ENCODE results near the gene ENO2.

DNA sequence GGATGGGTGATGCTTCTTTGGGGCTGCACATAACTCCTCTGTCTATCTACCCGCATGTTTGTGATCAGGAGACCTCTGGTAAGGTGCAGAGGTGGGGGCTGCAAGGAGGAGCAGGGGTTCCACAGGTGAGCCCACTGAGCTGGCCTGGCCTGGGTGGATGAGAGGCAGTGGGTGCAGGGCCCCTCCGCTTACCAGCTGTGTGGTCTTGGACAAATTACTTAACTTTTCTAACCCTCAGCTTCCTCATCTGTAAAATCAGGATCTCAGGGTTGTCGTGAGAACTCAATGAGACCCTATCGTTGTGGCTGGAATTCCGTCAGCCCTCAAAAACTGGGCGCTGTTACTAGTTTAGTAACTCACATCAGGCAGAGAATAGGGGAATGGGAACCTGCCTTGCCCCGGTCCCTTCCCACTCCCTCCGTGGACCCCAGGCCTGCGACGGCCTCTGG lies 44.3 kb downstream of the ENO2 start:
- TF ChIP-seq, protein P1, sequence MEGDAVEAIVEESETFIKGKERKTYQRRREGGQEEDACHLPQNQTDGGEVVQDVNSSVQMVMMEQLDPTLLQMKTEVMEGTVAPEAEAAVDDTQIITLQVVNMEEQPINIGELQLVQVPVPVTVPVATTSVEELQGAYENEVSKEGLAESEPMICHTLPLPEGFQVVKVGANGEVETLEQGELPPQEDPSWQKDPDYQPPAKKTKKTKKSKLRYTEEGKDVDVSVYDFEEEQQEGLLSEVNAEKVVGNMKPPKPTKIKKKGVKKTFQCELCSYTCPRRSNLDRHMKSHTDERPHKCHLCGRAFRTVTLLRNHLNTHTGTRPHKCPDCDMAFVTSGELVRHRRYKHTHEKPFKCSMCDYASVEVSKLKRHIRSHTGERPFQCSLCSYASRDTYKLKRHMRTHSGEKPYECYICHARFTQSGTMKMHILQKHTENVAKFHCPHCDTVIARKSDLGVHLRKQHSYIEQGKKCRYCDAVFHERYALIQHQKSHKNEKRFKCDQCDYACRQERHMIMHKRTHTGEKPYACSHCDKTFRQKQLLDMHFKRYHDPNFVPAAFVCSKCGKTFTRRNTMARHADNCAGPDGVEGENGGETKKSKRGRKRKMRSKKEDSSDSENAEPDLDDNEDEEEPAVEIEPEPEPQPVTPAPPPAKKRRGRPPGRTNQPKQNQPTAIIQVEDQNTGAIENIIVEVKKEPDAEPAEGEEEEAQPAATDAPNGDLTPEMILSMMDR (conservative IDR thresholded peaks at IDR 0.05 in 1 of 2, IDR thresholded peaks at IDR 0.05 in 1 of 2; ENCODE audit: extremely low read depth in 1 of 2, insufficient read depth in 1 of 2, low read depth in 1 of 2, low read length in 2 of 2): no peak
- TF ChIP-seq EZH2 (IDR thresholded peaks at IDR 0.05; ENCODE audit: borderline replicate concordance, low read length): no peak

All from mammary epithelial cell (primary cell).